GM18907 (cell line): ENCODE measurements around the gene ANKRD39.
"Not testable (repeated sequence)": the region's sequence is repeated elsewhere in the genome, so short reads cannot be mapped to it uniquely, and the experiment has no call there.

Experiments
- ATAC-seq: cut with Tn5 transposase; IDR thresholded peaks from one replicate; pipeline ENCODE4 v1.9.1; 2021; ENCODE audit warnings: mild to moderate bottlenecking, moderate library complexity; ENCODE audit not compliant: unreplicated experiment

ANKRD39 gene

GRCh38 chr2:96811917-96812316 is 45.9 kb downstream of the ANKRD39 start:
- ATAC-seq = no peak

GRCh38 chr2:96810783-96811192 is 47.0 kb downstream of the ANKRD39 start:
- no peak for ATAC-seq

- no peak for ATAC-seq
Measured at GRCh38 chr2:96809951-96810782, 47.6 kb downstream of the ANKRD39 start.

- ATAC-seq = no peak
Measured at GRCh38 chr2:96809216-96809882, 48.5 kb downstream of the ANKRD39 start.

GRCh38 chr2:96808176-96808837 is 49.5 kb downstream of the ANKRD39 start:
- ATAC-seq = no peak

- no peak for ATAC-seq
Measured at GRCh38 chr2:96807127-96807471, 50.7 kb downstream of the ANKRD39 start.

GRCh38 chr2:96806468-96807126 is 51.2 kb downstream of the ANKRD39 start:
- ATAC-seq = peak; percentile 65

GRCh38 chr2:96805946-96806345 is 51.9 kb downstream of the ANKRD39 start:
- not testable (repeated sequence) for ATAC-seq

- ATAC-seq = no peak
Measured at GRCh38 chr2:96804986-96805385, 52.8 kb downstream of the ANKRD39 start.

- ATAC-seq = no peak
Measured at GRCh38 chr2:96802721-96803120, 55.1 kb downstream of the ANKRD39 start.

- ATAC-seq = no peak
Measured at GRCh38 chr2:96801786-96802595, 55.8 kb downstream of the ANKRD39 start.

- peak; percentile 72 for ATAC-seq
Measured at GRCh38 chr2:96801005-96801785, 56.6 kb downstream of the ANKRD39 start.

- ATAC-seq = peak; percentile 24
Measured at GRCh38 chr2:96800061-96801004, 57.5 kb downstream of the ANKRD39 start.

GRCh38 chr2:96799623-96799935 is 58.2 kb downstream of the ANKRD39 start:
- no peak for ATAC-seq

- ATAC-seq = no peak
Measured at GRCh38 chr2:96798733-96799622, 58.8 kb downstream of the ANKRD39 start.
